ENCODE results near the gene MTMR2. TPM values are rescaled to one million over a fixed set of nuclear protein-coding genes. Genes with fewer than 3 reads are reported as not detected.
A peak's percentile ranks its signal among the peaks of the same experiment; 100 is the strongest.

MTMR2 gene
- polyA plus RNA-seq, 1 donor from 2014 or later = 30.9 TPM

GRCh38 chr11:95922536-95923438 is 1.1 kb downstream of the MTMR2 start:
- H3K27ac ChIP-seq (ENCODE audit: low read length) = peak overlapping the region; percentile 71

GRCh38 chr11:95922099-95922498 is 1.8 kb downstream of the MTMR2 start:
- H3K27ac ChIP-seq (ENCODE audit: low read length) = no peak overlapping the region
- no peaks in the 10 kb centered on the region for H4K20me1 ChIP-seq (ENCODE audit: insufficient read depth)
- no peaks in the 10 kb centered on the region for H3K27me3 ChIP-seq (ENCODE audit: insufficient read depth, low read depth, low read length)
- TF ChIP-seq EP300 (conservative IDR thresholded peaks at IDR 0.05; ENCODE audit: poor library complexity, severe bottlenecking) = no peak
- TF ChIP-seq, protein P1, sequence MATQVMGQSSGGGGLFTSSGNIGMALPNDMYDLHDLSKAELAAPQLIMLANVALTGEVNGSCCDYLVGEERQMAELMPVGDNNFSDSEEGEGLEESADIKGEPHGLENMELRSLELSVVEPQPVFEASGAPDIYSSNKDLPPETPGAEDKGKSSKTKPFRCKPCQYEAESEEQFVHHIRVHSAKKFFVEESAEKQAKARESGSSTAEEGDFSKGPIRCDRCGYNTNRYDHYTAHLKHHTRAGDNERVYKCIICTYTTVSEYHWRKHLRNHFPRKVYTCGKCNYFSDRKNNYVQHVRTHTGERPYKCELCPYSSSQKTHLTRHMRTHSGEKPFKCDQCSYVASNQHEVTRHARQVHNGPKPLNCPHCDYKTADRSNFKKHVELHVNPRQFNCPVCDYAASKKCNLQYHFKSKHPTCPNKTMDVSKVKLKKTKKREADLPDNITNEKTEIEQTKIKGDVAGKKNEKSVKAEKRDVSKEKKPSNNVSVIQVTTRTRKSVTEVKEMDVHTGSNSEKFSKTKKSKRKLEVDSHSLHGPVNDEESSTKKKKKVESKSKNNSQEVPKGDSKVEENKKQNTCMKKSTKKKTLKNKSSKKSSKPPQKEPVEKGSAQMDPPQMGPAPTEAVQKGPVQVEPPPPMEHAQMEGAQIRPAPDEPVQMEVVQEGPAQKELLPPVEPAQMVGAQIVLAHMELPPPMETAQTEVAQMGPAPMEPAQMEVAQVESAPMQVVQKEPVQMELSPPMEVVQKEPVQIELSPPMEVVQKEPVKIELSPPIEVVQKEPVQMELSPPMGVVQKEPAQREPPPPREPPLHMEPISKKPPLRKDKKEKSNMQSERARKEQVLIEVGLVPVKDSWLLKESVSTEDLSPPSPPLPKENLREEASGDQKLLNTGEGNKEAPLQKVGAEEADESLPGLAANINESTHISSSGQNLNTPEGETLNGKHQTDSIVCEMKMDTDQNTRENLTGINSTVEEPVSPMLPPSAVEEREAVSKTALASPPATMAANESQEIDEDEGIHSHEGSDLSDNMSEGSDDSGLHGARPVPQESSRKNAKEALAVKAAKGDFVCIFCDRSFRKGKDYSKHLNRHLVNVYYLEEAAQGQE (IDR thresholded peaks at IDR 0.05; ENCODE audit: borderline replicate concordance) = no peak
- no peak for TF ChIP-seq TAF1 (IDR thresholded peaks at IDR 0.05; ENCODE audit: low read depth)
- no peak for TF ChIP-seq RAD21 (conservative IDR thresholded peaks at IDR 0.05)
- TF ChIP-seq SMC3 (conservative IDR thresholded peaks at IDR 0.05; ENCODE audit: poor library complexity) = no peak
- TF ChIP-seq, protein P2, sequence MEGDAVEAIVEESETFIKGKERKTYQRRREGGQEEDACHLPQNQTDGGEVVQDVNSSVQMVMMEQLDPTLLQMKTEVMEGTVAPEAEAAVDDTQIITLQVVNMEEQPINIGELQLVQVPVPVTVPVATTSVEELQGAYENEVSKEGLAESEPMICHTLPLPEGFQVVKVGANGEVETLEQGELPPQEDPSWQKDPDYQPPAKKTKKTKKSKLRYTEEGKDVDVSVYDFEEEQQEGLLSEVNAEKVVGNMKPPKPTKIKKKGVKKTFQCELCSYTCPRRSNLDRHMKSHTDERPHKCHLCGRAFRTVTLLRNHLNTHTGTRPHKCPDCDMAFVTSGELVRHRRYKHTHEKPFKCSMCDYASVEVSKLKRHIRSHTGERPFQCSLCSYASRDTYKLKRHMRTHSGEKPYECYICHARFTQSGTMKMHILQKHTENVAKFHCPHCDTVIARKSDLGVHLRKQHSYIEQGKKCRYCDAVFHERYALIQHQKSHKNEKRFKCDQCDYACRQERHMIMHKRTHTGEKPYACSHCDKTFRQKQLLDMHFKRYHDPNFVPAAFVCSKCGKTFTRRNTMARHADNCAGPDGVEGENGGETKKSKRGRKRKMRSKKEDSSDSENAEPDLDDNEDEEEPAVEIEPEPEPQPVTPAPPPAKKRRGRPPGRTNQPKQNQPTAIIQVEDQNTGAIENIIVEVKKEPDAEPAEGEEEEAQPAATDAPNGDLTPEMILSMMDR (IDR thresholded peaks at IDR 0.05; ENCODE audit: poor library complexity, severe bottlenecking) = no peak
- no peak for TF ChIP-seq MXI1 (conservative IDR thresholded peaks at IDR 0.05; ENCODE audit: poor library complexity, severe bottlenecking)
- TF ChIP-seq POLR2AphosphoS5 (IDR thresholded peaks at IDR 0.05) = no peak
- no peak for TF ChIP-seq EZH2 (IDR thresholded peaks at IDR 0.05; ENCODE audit: borderline replicate concordance, insufficient read depth, low read length, poor library complexity, severe bottlenecking)
- no peak overlapping the region for H2AFZ ChIP-seq (ENCODE audit: low read depth, low read length)
- H3K4me2 ChIP-seq (ENCODE audit: low read length) = peak overlapping the region; percentile 29
- H3K79me2 ChIP-seq (replicated peaks; ENCODE audit: insufficient read depth, low read length) = peaks cover 50% of the 10 kb centered on the region
- H3K9me3 ChIP-seq (ENCODE audit: low read length) = no peaks in the 10 kb centered on the region
- no peak overlapping the region for H3K9ac ChIP-seq (ENCODE audit: low read length)
- no peaks in the 10 kb centered on the region for H3K36me3 ChIP-seq (ENCODE audit: insufficient read depth, low read length)
- H3K4me3 ChIP-seq (ENCODE audit: low read length) = peak overlapping the region; percentile 87
- H3K9me2 ChIP-seq (ENCODE audit: insufficient read depth, low read length) = no peaks in the 10 kb centered on the region
- no peaks in the 10 kb centered on the region for H3F3A ChIP-seq (ENCODE audit: insufficient read depth, low read length, poor library complexity, severe bottlenecking)

More at GRCh38 chr11:95922536-95923438, 1.1 kb downstream of the MTMR2 start:
- Histone ChIP-seq H2AFZ (ENCODE audit: low read depth, low read length) (peak overlapping the region; percentile 98), H4K20me1 (ENCODE audit: insufficient read depth) (no peaks in the 10 kb centered on the region), H3K36me3 (ENCODE audit: insufficient read depth, low read length) (no peaks in the 10 kb centered on the region), H3K27me3 (ENCODE audit: insufficient read depth, low read depth, low read length) (no peaks in the 10 kb centered on the region), H3K9ac (ENCODE audit: low read length) (peak overlapping the region; percentile 80), H3K9me2 (ENCODE audit: insufficient read depth, low read length) (no peaks in the 10 kb centered on the region), H3K79me2 (replicated peaks; ENCODE audit: insufficient read depth, low read length) (peaks cover 50% of the 10 kb centered on the region), H3K4me3 (ENCODE audit: low read length) (peak overlapping the region; percentile 87), H3K4me2 (ENCODE audit: low read length) (peak overlapping the region; percentile 69), H3K9me3 (ENCODE audit: low read length) (no peaks in the 10 kb centered on the region), H3F3A (ENCODE audit: insufficient read depth, low read length, poor library complexity, severe bottlenecking) (no peaks in the 10 kb centered on the region)
- TF ChIP-seq SMC3 (conservative IDR thresholded peaks at IDR 0.05; ENCODE audit: poor library complexity) = no peak
- TF ChIP-seq, protein P1 (IDR thresholded peaks at IDR 0.05; ENCODE audit: borderline replicate concordance) = peak; percentile 29
